Suprapubic skin (tissue), 4 donors: ENCODE measurements around the gene CARMIL3. TPM values are rescaled to one million over a fixed set of nuclear protein-coding genes. Genes with fewer than 3 reads are reported as not detected.

Source experiments
- DNase-seq, 2 donors: peaks; one replicate each; pipeline ENCODE4 v3.0.0-alpha.2; 2019; ENCODE audit warnings: low spot score in 2 of 2
- H3K27ac ChIP-seq: fragments of 200-600 bp; sonication (generic); one replicate; pipeline ENCODE4 v1.5.1; 2019
- H3K27me3 ChIP-seq: fragments of 200-600 bp; sonication (generic); one replicate; pipeline ENCODE4 v1.5.1; 2019
- H3K36me3 ChIP-seq: fragments of 200-600 bp; sonication (generic); one replicate; pipeline ENCODE4 v1.5.1; 2019
- H3K4me1 ChIP-seq: fragments of 200-600 bp; sonication (generic); one replicate; pipeline ENCODE4 v1.5.1; 2019
- H3K4me3 ChIP-seq: fragments of 200-600 bp; sonication (generic); one replicate; pipeline ENCODE4 v1.5.1; 2019; ENCODE audit warnings: mild to moderate bottlenecking
- H3K9me3 ChIP-seq: fragments of 200-600 bp; sonication (generic); one replicate; pipeline ENCODE4 v1.5.1; 2019
- EP300 ChIP-seq: sonication (generic); formaldehyde crosslinking; IDR thresholded peaks from one replicate; pipeline ENCODE4 v1.6.1; 2017; ENCODE audit warnings: antibody characterized with exemption
- POLR2A ChIP-seq, 2 donors: fragments of 450-650 bp; IDR thresholded peaks; one replicate each; pipeline ENCODE4 v1.6.1; 2017; ENCODE audit warnings: antibody characterized with exemption in 2 of 2, mild to moderate bottlenecking in 2 of 2, moderate library complexity in 2 of 2
- POLR2AphosphoS5 ChIP-seq, 3 donors: sonication (generic); formaldehyde crosslinking; IDR thresholded peaks; one replicate each; pipeline ENCODE4 v1.6.1; 2017; ENCODE audit warnings: antibody characterized with exemption in 3 of 3
- WGBS: methylation state at CpG from one replicate; pipeline ENCODE4 v1.1.5; 2018; 5-methylcytosine and 5-hydroxymethylcytosine counted together
- total RNA-seq, 4 donors: library from RNA; depleted of rRNA; stranded (reverse); fragments of >200 nt; gene quantifications; one replicate each; pipeline ENCODE4 v1.1.0, GENCODE V29; 2016
- TF ChIP-seq, protein P1 (sequence below), 2 donors: fragments of 200-600 bp in 1 of 2; fragments of 450-650 bp in 1 of 2; sonication (generic) in 1 of 2; IDR thresholded peaks; one replicate each; pipeline ENCODE4 v1.5.1; 2016 to 2019; ENCODE audit warnings: antibody characterized with exemption in 2 of 2, mild to moderate bottlenecking in 1 of 2, moderate library complexity in 1 of 2

Gene CARMIL3
- total RNA-seq, 4 donors from 2014 or later: 5.9 to 11.2 (median 7.7) TPM

DNA sequence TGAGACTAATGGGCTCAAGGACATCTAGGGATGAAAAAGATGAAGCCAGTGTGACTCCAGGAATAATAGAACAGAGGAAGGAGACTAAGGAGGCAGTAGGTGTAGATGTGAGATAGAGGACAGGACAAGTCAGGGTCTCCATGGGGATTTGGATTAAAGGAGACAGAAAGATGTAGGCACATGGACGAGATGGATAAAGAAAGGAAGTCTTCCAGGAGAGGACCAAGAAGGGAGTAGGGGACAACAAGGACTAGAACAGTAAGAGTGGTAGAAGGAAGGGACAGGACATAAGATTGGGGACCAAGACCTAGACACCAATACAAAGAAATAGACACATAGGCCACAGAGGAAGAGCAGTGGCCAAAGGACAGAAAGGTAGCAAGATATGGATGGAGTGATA lies 35.2 kb downstream of the CARMIL3 start:
- peaks cover 1% of the 10 kb centered on the region for H3K4me1 ChIP-seq

DNA sequence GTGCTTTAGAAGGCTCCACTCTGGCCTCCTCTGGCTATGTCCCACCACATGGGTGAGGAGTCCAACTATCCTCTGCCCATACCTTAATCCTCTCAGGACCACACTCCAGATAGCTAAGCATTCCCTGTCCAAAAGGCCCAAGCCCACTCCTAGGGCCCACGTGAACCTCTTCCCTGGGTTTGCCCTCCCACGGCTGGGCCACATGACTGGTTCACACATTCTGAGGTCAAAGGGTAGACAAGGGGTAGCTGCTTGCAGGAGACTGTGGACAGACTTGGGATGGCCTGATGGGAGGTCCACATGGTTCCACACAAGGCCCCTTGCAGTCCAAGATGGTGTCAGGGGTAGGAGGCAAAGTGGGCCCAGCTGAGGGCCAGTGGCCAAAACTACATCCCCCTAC lies 36.3 kb downstream of the CARMIL3 start:
- DNase-seq: no peak
- Histone ChIP-seq H3K4me1 (peaks cover 12% of the 10 kb centered on the region), H3K36me3 (no peaks in the 10 kb centered on the region), H3K9me3 (no peaks in the 10 kb centered on the region), H3K4me3 (no peak overlapping the region), H3K27ac (no peak overlapping the region), H3K27me3 (no peaks in the 10 kb centered on the region)
- whole genome bisulfite sequencing: 96% methylated on average over 2 of the region's 2 CpGs
- TF ChIP-seq POLR2A (IDR thresholded peaks at IDR 0.05) (no peak), POLR2AphosphoS5 (IDR thresholded peaks at IDR 0.05) (no peak), EP300 (no peak)
- TF ChIP-seq, protein P1, sequence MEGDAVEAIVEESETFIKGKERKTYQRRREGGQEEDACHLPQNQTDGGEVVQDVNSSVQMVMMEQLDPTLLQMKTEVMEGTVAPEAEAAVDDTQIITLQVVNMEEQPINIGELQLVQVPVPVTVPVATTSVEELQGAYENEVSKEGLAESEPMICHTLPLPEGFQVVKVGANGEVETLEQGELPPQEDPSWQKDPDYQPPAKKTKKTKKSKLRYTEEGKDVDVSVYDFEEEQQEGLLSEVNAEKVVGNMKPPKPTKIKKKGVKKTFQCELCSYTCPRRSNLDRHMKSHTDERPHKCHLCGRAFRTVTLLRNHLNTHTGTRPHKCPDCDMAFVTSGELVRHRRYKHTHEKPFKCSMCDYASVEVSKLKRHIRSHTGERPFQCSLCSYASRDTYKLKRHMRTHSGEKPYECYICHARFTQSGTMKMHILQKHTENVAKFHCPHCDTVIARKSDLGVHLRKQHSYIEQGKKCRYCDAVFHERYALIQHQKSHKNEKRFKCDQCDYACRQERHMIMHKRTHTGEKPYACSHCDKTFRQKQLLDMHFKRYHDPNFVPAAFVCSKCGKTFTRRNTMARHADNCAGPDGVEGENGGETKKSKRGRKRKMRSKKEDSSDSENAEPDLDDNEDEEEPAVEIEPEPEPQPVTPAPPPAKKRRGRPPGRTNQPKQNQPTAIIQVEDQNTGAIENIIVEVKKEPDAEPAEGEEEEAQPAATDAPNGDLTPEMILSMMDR (IDR thresholded peaks at IDR 0.05): no peak

More for the DNA sequence above, 35.2 kb downstream of the CARMIL3 start:
- no peak for TF ChIP-seq POLR2A (IDR thresholded peaks at IDR 0.05)
- no peak for TF ChIP-seq EP300
- TF ChIP-seq, protein P1 (IDR thresholded peaks at IDR 0.05): no peak
- TF ChIP-seq POLR2AphosphoS5 (IDR thresholded peaks at IDR 0.05): no peak
- H3K9me3 ChIP-seq: no peaks in the 10 kb centered on the region
- no peak for DNase-seq
- no peaks in the 10 kb centered on the region for H3K27me3 ChIP-seq
- no peak overlapping the region for H3K4me3 ChIP-seq
- no peaks in the 10 kb centered on the region for H3K36me3 ChIP-seq
- WGBS: 91% methylated on average over 1 of the region's 1 CpG
- H3K27ac ChIP-seq: no peak overlapping the region

DNA sequence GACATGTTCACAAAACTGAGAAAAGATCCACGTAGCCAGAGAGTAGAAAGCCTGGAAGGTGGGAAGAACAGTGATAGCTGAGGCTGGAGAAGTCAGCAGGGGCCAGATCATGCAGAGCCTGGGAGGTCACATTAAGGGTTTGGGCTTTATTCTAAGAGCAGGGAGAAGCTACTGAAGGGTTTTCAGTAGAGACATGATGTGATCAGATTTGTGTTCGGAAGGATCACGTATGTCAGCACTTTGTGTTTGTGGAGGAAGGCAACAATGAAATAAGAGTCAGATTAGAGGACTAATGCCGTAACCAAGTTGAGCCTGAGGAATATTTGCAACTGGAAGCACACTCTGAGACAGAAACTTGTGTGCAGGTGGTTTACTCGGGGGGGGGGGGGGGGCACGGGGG lies 38.1 kb downstream of the CARMIL3 start:
- no peaks in the 10 kb centered on the region for H3K9me3 ChIP-seq
- H3K4me1 ChIP-seq: peaks cover 25% of the 10 kb centered on the region
- 89% methylated on average over 6 of the region's 6 CpGs for WGBS
- H3K4me3 ChIP-seq: no peak overlapping the region
- H3K27ac ChIP-seq: no peak overlapping the region
- H3K27me3 ChIP-seq: no peaks in the 10 kb centered on the region
- no peak for DNase-seq
- TF ChIP-seq, protein P1 (IDR thresholded peaks at IDR 0.05): no peak
- TF ChIP-seq EP300 (no peak), POLR2A (IDR thresholded peaks at IDR 0.05) (no peak), POLR2AphosphoS5 (IDR thresholded peaks at IDR 0.05) (no peak)
- H3K36me3 ChIP-seq: no peaks in the 10 kb centered on the region

DNA sequence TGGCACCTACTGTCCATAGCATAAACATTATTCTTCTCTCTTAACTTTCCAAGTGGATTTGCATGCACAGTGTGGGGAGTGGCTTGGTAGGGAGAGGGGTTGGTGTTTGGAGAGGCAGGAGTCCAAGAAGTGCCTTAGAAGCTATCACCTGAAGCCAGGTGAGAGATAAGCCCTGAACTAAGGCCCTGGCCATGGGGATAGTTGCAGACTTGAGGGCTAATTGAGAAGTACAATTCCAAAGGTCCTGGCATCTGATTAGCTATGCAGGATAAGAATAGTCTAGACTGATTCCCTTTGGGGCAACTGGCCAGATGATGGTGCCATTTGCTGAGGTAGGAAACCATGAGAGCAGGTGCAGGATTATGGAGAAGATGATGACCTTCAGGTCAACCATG lies 40.3 kb downstream of the CARMIL3 start:
- TF ChIP-seq EP300: no peak
- TF ChIP-seq, protein P1 (IDR thresholded peaks at IDR 0.05): no peak
- TF ChIP-seq POLR2A (IDR thresholded peaks at IDR 0.05): no peak
- TF ChIP-seq POLR2AphosphoS5 (IDR thresholded peaks at IDR 0.05): no peak
- no peaks in the 10 kb centered on the region for H3K36me3 ChIP-seq
- H3K4me3 ChIP-seq: no peak overlapping the region
- no peak overlapping the region for H3K27ac ChIP-seq
- peaks cover 35% of the 10 kb centered on the region for H3K4me1 ChIP-seq
- no peaks in the 10 kb centered on the region for H3K9me3 ChIP-seq
- no peak for DNase-seq
- no peaks in the 10 kb centered on the region for H3K27me3 ChIP-seq

DNA sequence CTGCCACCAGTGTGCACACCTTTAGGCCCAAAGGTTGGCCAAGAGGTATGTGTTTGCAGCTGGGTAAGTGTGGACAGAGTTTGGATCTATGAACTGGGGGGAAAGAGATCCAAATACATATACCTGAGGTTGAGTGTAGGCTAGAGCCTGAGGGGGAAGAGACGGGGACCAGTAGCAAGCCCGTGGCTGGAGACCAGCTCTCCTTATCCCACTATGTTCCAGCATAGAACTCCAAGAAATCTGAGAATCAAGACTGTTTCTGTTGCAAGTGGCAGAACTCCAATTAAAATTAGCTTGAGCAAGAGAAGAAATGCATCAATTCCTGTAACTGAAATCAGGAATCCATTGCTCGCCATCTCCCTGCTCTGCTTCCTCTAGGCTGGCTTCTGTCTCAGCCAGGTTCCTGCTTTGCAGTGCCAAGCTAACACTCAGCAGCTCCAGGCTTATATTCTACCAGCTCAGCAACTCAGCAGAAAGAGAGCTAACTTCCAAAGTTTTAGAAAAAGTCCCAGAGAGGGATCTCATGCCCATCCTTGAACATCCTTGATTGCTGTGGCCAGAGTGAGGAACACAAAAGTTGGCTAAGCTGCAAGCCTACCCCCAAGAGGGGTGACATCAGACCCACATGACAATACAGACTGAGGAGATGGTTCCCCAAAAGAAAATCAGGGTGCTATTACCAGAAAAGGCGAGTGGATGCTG lies 40.8 kb downstream of the CARMIL3 start:
- WGBS: 81% methylated on average over 4 of the region's 4 CpGs
- Histone ChIP-seq H3K27me3 (no peaks in the 10 kb centered on the region), H3K27ac (peak overlapping the region; percentile 94), H3K9me3 (no peaks in the 10 kb centered on the region), H3K4me1 (peaks cover 35% of the 10 kb centered on the region), H3K36me3 (no peaks in the 10 kb centered on the region), H3K4me3 (no peak overlapping the region)
- TF ChIP-seq, protein P1 (IDR thresholded peaks at IDR 0.05): no peak
- no peak for TF ChIP-seq EP300
- no peak for TF ChIP-seq POLR2A (IDR thresholded peaks at IDR 0.05)
- TF ChIP-seq POLR2AphosphoS5 (IDR thresholded peaks at IDR 0.05): no peak
- DNase-seq: no peak
